Measurements from ENCODE around the gene FNDC7. TPM values are rescaled to one million over a fixed set of nuclear protein-coding genes. Genes with fewer than 3 reads are reported as not detected.

Gene FNDC7
- total and polyA plus RNA-seq, 9 of the 15 experiments (the other 6 are each of a cell fraction or from before 2014, with no cell fraction given) = not detected

DNA sequence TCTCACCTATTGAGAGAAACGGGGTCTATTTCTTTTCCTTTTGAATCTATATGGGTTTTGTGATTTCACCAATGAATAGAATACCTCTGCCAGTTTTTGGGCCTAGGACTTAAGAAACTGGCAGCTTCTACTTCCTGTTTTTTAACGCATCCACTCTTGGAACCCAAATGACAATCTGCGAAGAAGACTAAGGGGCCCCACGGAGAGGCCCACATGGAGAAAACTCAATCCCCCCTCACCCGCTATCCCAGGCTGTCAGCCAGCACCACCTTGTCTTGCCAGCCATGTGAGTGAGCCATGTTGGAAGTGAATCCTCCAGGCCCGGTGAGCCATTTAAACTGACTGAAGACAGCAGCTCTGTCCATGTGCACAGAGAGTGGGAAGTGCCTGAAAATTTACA lies 48.2 kb upstream of the FNDC7 start:
- H3K27me3 ChIP-seq (ENCODE audit: control insufficient read depth in 2 of 2, insufficient read depth in 2 of 2, low read length in 2 of 2) = no peaks in the 10 kb centered on the region
- 54% methylated on average over 6 of the region's 6 CpGs for WGBS (ENCODE audit: insufficient coverage, low coverage, missing lambda C conversion rate)
- no peak overlapping the region for H3K4me3 ChIP-seq
- H3K27ac ChIP-seq (ENCODE audit: extremely low read depth, low read depth, low read length) = no peak overlapping the region
- CTCF ChIA-PET (ENCODE audit: low intra/inter-chr PET ratio) = no interaction called here
- in situ Hi-C loops (cut with MboI) (no loop called here), intact Hi-C loops (cut with micrococcal nuclease) (no loop called here)
- no peaks in the 10 kb centered on the region for H3K36me3 ChIP-seq (ENCODE audit: control insufficient read depth, insufficient read depth, low read length)
- H2AFZ ChIP-seq (ENCODE audit: low read depth, low read length) = peak overlapping the region; percentile 64
- H3K9ac ChIP-seq (ENCODE audit: insufficient read depth in 1 of 2, low read depth in 2 of 2, low read length in 2 of 2) = peak overlapping the region in 1 of 2 experiments; percentile 37; a peak in 1 of 4 replicates
- H4K20me1 ChIP-seq (replicated peaks; ENCODE audit: control insufficient read depth, insufficient read depth, low read length) = no peaks in the 10 kb centered on the region
- no peaks in the 10 kb centered on the region for H3K9me3 ChIP-seq (replicated peaks; ENCODE audit: control insufficient read depth, insufficient read depth, low read depth, low read length)
- DNase-seq (ENCODE audit: extremely low read depth in 1 of 4, low spot score in 3 of 4) (no peak), ATAC-seq (peak; percentile 44), FAIRE-seq (no peak)
- POLR2A ChIA-PET = interaction anchor here (0.6 kb wide), 1 partner anchor 32 kb away, joined by 3 read pairs; no protein-coding TSS in a partner anchor
- no peak for TF ChIP-seq EHMT2 (IDR thresholded peaks at IDR 0.05)
- TF ChIP-seq, protein P1, sequence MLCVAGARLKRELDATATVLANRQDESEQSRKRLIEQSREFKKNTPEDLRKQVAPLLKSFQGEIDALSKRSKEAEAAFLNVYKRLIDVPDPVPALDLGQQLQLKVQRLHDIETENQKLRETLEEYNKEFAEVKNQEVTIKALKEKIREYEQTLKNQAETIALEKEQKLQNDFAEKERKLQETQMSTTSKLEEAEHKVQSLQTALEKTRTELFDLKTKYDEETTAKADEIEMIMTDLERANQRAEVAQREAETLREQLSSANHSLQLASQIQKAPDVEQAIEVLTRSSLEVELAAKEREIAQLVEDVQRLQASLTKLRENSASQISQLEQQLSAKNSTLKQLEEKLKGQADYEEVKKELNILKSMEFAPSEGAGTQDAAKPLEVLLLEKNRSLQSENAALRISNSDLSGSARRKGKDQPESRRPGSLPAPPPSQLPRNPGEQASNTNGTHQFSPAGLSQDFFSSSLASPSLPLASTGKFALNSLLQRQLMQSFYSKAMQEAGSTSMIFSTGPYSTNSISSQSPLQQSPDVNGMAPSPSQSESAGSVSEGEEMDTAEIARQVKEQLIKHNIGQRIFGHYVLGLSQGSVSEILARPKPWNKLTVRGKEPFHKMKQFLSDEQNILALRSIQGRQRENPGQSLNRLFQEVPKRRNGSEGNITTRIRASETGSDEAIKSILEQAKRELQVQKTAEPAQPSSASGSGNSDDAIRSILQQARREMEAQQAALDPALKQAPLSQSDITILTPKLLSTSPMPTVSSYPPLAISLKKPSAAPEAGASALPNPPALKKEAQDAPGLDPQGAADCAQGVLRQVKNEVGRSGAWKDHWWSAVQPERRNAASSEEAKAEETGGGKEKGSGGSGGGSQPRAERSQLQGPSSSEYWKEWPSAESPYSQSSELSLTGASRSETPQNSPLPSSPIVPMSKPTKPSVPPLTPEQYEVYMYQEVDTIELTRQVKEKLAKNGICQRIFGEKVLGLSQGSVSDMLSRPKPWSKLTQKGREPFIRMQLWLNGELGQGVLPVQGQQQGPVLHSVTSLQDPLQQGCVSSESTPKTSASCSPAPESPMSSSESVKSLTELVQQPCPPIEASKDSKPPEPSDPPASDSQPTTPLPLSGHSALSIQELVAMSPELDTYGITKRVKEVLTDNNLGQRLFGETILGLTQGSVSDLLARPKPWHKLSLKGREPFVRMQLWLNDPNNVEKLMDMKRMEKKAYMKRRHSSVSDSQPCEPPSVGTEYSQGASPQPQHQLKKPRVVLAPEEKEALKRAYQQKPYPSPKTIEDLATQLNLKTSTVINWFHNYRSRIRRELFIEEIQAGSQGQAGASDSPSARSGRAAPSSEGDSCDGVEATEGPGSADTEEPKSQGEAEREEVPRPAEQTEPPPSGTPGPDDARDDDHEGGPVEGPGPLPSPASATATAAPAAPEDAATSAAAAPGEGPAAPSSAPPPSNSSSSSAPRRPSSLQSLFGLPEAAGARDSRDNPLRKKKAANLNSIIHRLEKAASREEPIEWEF (CRISPR knock-in tag; IDR thresholded peaks at IDR 0.05) = no peak
- BruUV-seq (replicated peaks) = no TSS peak
- H3K4me2 ChIP-seq (ENCODE audit: insufficient read depth, low read length) = no peak overlapping the region
- no peaks in the 10 kb centered on the region for H3K79me2 ChIP-seq (ENCODE audit: control insufficient read depth, insufficient read depth, low read length)
- H3K9me1 ChIP-seq (ENCODE audit: control insufficient read depth, insufficient read depth, low read length) = no peaks in the 10 kb centered on the region
- H3K4me1 ChIP-seq (replicated peaks in 1 of 2; ENCODE audit: control insufficient read depth in 2 of 2, insufficient read depth in 2 of 2, low read length in 2 of 2) = no peaks in the 10 kb centered on the region
